ENCODE measurements around the gene HEY2. TPM values are rescaled to one million over a fixed set of nuclear protein-coding genes. Genes with fewer than 3 reads are reported as not detected.

Gene HEY2
- total and polyA plus RNA-seq, 2 of the 8 experiments (the other 6 are each of a cell fraction or from before 2014, with no cell fraction given): 9.1 to 16.2 TPM

DNA sequence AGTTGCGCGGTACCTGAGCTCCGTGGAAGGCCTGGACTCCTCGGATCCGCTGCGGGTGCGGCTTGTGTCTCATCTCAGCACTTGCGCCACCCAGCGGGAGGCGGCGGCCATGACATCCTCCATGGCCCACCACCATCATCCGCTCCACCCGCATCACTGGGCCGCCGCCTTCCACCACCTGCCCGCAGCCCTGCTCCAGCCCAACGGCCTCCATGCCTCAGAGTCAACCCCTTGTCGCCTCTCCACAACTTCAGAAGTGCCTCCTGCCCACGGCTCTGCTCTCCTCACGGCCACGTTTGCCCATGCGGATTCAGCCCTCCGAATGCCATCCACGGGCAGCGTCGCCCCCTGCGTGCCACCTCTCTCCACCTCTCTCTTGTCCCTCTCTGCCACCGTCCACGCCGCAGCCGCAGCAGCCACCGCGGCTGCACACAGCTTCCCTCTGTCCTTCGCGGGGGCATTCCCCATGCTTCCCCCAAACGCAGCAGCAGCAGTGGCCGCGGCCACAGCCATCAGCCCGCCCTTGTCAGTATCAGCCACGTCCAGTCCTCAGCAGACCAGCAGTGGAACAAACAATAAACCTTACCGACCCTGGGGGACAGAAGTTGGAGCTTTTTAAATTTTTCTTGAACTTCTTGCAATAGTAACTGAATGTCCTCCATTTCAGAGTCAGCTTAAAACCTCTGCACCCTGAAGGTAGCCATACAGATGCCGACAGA lies 9.9 kb downstream of the HEY2 start (continued):
- TF ChIP-seq SAP30 (IDR thresholded peaks at IDR 0.05; ENCODE audit: insufficient read depth, insufficient replicate concordance, low read length) (no peak), CREB1 (IDR thresholded peaks at IDR 0.05) (peak; percentile 56), EP300 (IDR thresholded peaks at IDR 0.05; ENCODE audit: borderline replicate concordance in 1 of 2, low read depth in 2 of 2, low read length in 2 of 2) (no peak), JUN (IDR thresholded peaks at IDR 0.05; ENCODE audit: low read depth, low read length) (no peak), CHD1 (IDR thresholded peaks at IDR 0.05; ENCODE audit: low read depth, low read length) (no peak), TEAD4 (IDR thresholded peaks at IDR 0.05; ENCODE audit: low read depth, low read length) (no peak), HDAC6 (IDR thresholded peaks at IDR 0.05; ENCODE audit: low read depth, low read length) (no peak), CTBP2 (IDR thresholded peaks at IDR 0.05; ENCODE audit: borderline replicate concordance, insufficient read depth, insufficient read length, low read length) (peak; percentile 1), SIN3A (conservative IDR thresholded peaks at IDR 0.05 in 1 of 2, IDR thresholded peaks at IDR 0.05 in 1 of 2; ENCODE audit: low read depth in 1 of 2, low read length in 2 of 2) (no peak), ZNF274 (IDR thresholded peaks at IDR 0.05; ENCODE audit: borderline replicate concordance, extremely low read depth, low read length) (no peak), KDM5A (IDR thresholded peaks at IDR 0.05; ENCODE audit: low read length) (no peak), HDAC2 (IDR thresholded peaks at IDR 0.05; ENCODE audit: borderline replicate concordance in 1 of 2, low read depth in 2 of 2, low read length in 2 of 2) (no peak), GTF2F1 (IDR thresholded peaks at IDR 0.05; ENCODE audit: borderline replicate concordance, low read depth, low read length) (0 out of 2 replicates have a peak, but pooled peaks have one; percentile 16), RNF2 (IDR thresholded peaks at IDR 0.05; ENCODE audit: borderline replicate concordance, low read depth, low read length, missing control alignments, poor library complexity, severe bottlenecking) (no peak), GABPA (IDR thresholded peaks at IDR 0.05; ENCODE audit: borderline replicate concordance, insufficient read depth, low read length) (no peak), KDM4A (IDR thresholded peaks at IDR 0.05; ENCODE audit: low read depth, low read length, severe bottlenecking) (no peak), BRCA1 (IDR thresholded peaks at IDR 0.05; ENCODE audit: low read depth, low read length) (no peak), EGR1 (IDR thresholded peaks at IDR 0.05; ENCODE audit: borderline replicate concordance, low read depth, low read length) (no peak)
- TF ChIP-seq, protein P1, sequence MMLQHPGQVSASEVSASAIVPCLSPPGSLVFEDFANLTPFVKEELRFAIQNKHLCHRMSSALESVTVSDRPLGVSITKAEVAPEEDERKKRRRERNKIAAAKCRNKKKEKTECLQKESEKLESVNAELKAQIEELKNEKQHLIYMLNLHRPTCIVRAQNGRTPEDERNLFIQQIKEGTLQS (IDR thresholded peaks at IDR 0.05; ENCODE audit: insufficient read depth, low read depth, low read length): no peak
- TF ChIP-seq, protein P2, sequence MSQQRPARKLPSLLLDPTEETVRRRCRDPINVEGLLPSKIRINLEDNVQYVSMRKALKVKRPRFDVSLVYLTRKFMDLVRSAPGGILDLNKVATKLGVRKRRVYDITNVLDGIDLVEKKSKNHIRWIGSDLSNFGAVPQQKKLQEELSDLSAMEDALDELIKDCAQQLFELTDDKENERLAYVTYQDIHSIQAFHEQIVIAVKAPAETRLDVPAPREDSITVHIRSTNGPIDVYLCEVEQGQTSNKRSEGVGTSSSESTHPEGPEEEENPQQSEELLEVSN (IDR thresholded peaks at IDR 0.05): peak; percentile 67
- TF ChIP-seq, protein P3, sequence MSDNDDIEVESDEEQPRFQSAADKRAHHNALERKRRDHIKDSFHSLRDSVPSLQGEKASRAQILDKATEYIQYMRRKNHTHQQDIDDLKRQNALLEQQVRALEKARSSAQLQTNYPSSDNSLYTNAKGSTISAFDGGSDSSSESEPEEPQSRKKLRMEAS (IDR thresholded peaks at IDR 0.05): peak; percentile 79

All from H1 (cell line).